ENCODE results near the gene RPL23. TPM values are rescaled to one million over a fixed set of nuclear protein-coding genes. Genes with fewer than 3 reads are reported as not detected.
A peak's percentile ranks its signal among the peaks of the same experiment; 100 is the strongest.

RPL23 gene
- total and polyA plus RNA-seq, 10 of the 15 experiments (the other 5 are each of a cell fraction or from before 2014, with no cell fraction given) = 2,200 to 4,821 (median 3,043) TPM

GRCh38 chr17:38882870-38883269 is 29.3 kb upstream of the RPL23 start (continued):
- TF ChIP-seq CBX3 (IDR thresholded peaks at IDR 0.05; ENCODE audit: borderline replicate concordance, low read depth) (no peak), SPI1 (IDR thresholded peaks at IDR 0.05; ENCODE audit: borderline replicate concordance, insufficient read depth, low read depth, low read length) (no peak), HDGF (IDR thresholded peaks at IDR 0.05) (no peak), ZNF592 (IDR thresholded peaks at IDR 0.05) (no peak), CEBPB (IDR thresholded peaks at IDR 0.05; ENCODE audit: borderline replicate concordance in 1 of 2, low read depth in 2 of 2, low read length in 2 of 2) (no peak)

- H3K27me3 ChIP-seq (replicated peaks in 1 of 2; ENCODE audit: control insufficient read depth in 2 of 2, insufficient read depth in 2 of 2, low read length in 1 of 2) = no peaks in the 10 kb centered on the region
- WGBS (ENCODE audit: insufficient coverage, insufficient replicate concordance, low lambda C conversion rate, missing lambda C conversion rate) = 74% methylated on average over 8 of the region's 8 CpGs
- peak overlapping the region; percentile 44; the same call in 1 of the 2 replicates for H3K4me2 ChIP-seq (ENCODE audit: control insufficient read depth, insufficient read depth)
- ChIA-PET RAD21 (ENCODE audit: unreplicated experiment) (interaction anchor here (0.8 to 1.1 kb wide), 2 partner anchors 11 to 101 kb away, joined by 3 read pairs; no protein-coding TSS in a partner anchor), POLR2A (no interaction called here), SMC1A (ENCODE audit: uncharacterized antibody, unreplicated experiment) (interaction anchor here (0.9 to 3.2 kb wide), 3 partner anchors 9 to 16 kb away, joined by 3 to 7 read pairs (median 7); no protein-coding TSS in a partner anchor), CTCF (interaction anchor here (0.6 to 4.0 kb wide), 6 partner anchors 11 to 357 kb away, joined by 3 to 27 read pairs (median 3); partner anchors contain the start of gene LASP1)
- FAIRE-seq (no peak), ATAC-seq (peak; percentile 59), DNase-seq (ENCODE audit: low read depth, low spot score) (no peak)
- in situ Hi-C loops (cut with MboI) = no loop called here
- H3K9ac ChIP-seq (ENCODE audit: control insufficient read depth, insufficient read depth, low read length) = no peak overlapping the region
- H3K27ac ChIP-seq (ENCODE audit: control insufficient read depth, insufficient read depth) = peak overlapping the region; percentile 42; the same call in 1 of the 2 replicates
- H2AFZ ChIP-seq (ENCODE audit: control insufficient read depth, low read depth, low read length) = no peak overlapping the region
- peaks cover 42% of the 10 kb centered on the region for H3K4me1 ChIP-seq (ENCODE audit: control insufficient read depth, insufficient read depth, low read length)
- H3K4me3 ChIP-seq = no peak overlapping the region
- intact Hi-C loops (cut with micrococcal nuclease; ENCODE audit: unreplicated experiment) = no loop called here
- peaks cover 29 to 48% of the 10 kb centered on the region in 2 experiments; a peak in 3 of 4 replicates for H3K36me3 ChIP-seq (ENCODE audit: control insufficient read depth in 2 of 2, insufficient read depth in 2 of 2, low read length in 1 of 2)
- H3K79me2 ChIP-seq (ENCODE audit: control insufficient read depth, insufficient read depth, low read length) = peaks cover 44% of the 10 kb centered on the region
- no peaks in the 10 kb centered on the region for H3K9me3 ChIP-seq (replicated peaks; ENCODE audit: control insufficient read depth, insufficient read depth, low read length)
- H4K20me1 ChIP-seq (ENCODE audit: control insufficient read depth, insufficient read depth) = 0 out of 2 replicates have a peak, but pooled peaks cover 5% of the 10 kb centered on the region
- no TSS peak for BruUV-seq (replicated peaks)
- TF ChIP-seq BMI1 (IDR thresholded peaks at IDR 0.05; ENCODE audit: borderline replicate concordance) (no peak), CREB1 (IDR thresholded peaks at IDR 0.05; ENCODE audit: low read depth) (no peak), USF1 (IDR thresholded peaks at IDR 0.05; ENCODE audit: borderline replicate concordance, extremely low read length, insufficient read depth, low read depth, low read length) (peak; percentile 90), CREM (IDR thresholded peaks at IDR 0.05; ENCODE audit: low read depth) (no peak), EED (IDR thresholded peaks at IDR 0.05; ENCODE audit: low read depth) (no peak), LARP7 (IDR thresholded peaks at IDR 0.05) (no peak), FOXK2 (IDR thresholded peaks at IDR 0.05) (no peak), IKZF2 (IDR thresholded peaks at IDR 0.05) (no peak), SMAD1 (IDR thresholded peaks at IDR 0.05; ENCODE audit: low read depth, partially characterized antibody) (peak; percentile 89), POLR2AphosphoS2 (IDR thresholded peaks at IDR 0.05; ENCODE audit: low read depth, low read length) (no peak), ATF3 (IDR thresholded peaks at IDR 0.05; ENCODE audit: borderline replicate concordance, extremely low read depth, low read depth, low read length) (peak; percentile 84)
These were observed 28.2 kb upstream of the RPL23 start for GRCh38 chr17:38881600-38882191.

All from GM12878 (cell line).